Epithelial cell of esophagus (primary cell): ENCODE results near the gene SEMA4D.

Experiments used
- DNase-seq: peaks from one replicate; pipeline ENCODE4 v3.0.0; 2010; ENCODE audit warnings: low read depth
- H3K4me3 ChIP-seq: 2 replicates; pipeline ENCODE4 v1.5.1; 2011; ENCODE audit warnings: mild to moderate bottlenecking, low read length, control low read depth
- CTCF ChIP-seq: IDR thresholded peaks from 2 replicates; pipeline ENCODE4 v1.5.1; 2011; ENCODE audit warnings: low read depth, mild to moderate bottlenecking, low read length, control low read depth, inconsistent platforms; ENCODE audit not compliant: insufficient read depth; ENCODE audit errors: missing control alignments

The SEMA4D gene

GRCh38 chr9:89524963-89525362 lies 27.1 kb upstream of the SEMA4D start:
- no peak overlapping the region for H3K4me3 ChIP-seq
- no peak for TF ChIP-seq CTCF
- DNase-seq, result no peak

- no peak for DNase-seq
- no peak overlapping the region for H3K4me3 ChIP-seq
- TF ChIP-seq CTCF, result no peak
Measured at GRCh38 chr9:89523948-89524347, 26.0 kb upstream of the SEMA4D start.

GRCh38 chr9:89522959-89523285 lies 25.0 kb upstream of the SEMA4D start:
- H3K4me3 ChIP-seq, result no peak overlapping the region
- no peak for TF ChIP-seq CTCF
- no peak for DNase-seq

GRCh38 chr9:89522261-89522958 lies 24.5 kb upstream of the SEMA4D start:
- TF ChIP-seq CTCF, result no peak
- no peak overlapping the region for H3K4me3 ChIP-seq
- no peak for DNase-seq

- no peak overlapping the region for H3K4me3 ChIP-seq
- DNase-seq, result peak; percentile 28
- no peak for TF ChIP-seq CTCF
Measured at GRCh38 chr9:89519366-89519805, 21.5 kb upstream of the SEMA4D start.

GRCh38 chr9:89518466-89519365 lies 20.8 kb upstream of the SEMA4D start:
- TF ChIP-seq CTCF, result no peak
- no peak overlapping the region for H3K4me3 ChIP-seq
- DNase-seq, result no peak
